ENCODE measurements around the gene AFF3. TPM values are rescaled to one million over a fixed set of nuclear protein-coding genes. Genes with fewer than 3 reads are reported as not detected.
"Not testable (repeated sequence)": the region's sequence is repeated elsewhere in the genome, so short reads cannot be mapped to it uniquely, and the experiment has no call there.

AFF3 gene
- total RNA-seq, 1 donor from 2014 or later: 8.0 TPM

DNA sequence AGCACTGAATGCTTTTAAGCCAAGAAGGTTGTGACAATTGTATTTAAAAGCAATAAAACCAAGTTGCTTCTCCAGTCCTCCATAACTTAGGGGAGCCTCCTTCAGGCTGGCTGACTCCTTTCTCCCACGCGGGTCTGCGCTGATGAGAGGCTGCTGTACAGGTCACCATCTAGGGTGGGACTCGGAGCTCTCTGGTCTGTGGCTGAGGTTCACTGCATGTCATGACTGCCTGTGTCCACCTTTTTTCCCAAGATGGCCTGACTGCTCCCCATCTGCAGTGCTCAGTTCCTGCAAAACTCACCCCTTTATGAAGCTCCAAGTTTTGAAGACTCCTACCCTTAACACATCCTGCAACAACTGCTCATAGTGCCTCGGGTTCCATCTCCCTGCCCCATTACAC is 194.4 kb downstream of the AFF3 start:
- no peak overlapping the region for H3K27ac ChIP-seq (replicated peaks)
- no peak for DNase-seq
- H3K9me3 ChIP-seq (replicated peaks): no peaks in the 10 kb centered on the region
- no peak overlapping the region for H3K4me3 ChIP-seq
- TF ChIP-seq, protein P1, sequence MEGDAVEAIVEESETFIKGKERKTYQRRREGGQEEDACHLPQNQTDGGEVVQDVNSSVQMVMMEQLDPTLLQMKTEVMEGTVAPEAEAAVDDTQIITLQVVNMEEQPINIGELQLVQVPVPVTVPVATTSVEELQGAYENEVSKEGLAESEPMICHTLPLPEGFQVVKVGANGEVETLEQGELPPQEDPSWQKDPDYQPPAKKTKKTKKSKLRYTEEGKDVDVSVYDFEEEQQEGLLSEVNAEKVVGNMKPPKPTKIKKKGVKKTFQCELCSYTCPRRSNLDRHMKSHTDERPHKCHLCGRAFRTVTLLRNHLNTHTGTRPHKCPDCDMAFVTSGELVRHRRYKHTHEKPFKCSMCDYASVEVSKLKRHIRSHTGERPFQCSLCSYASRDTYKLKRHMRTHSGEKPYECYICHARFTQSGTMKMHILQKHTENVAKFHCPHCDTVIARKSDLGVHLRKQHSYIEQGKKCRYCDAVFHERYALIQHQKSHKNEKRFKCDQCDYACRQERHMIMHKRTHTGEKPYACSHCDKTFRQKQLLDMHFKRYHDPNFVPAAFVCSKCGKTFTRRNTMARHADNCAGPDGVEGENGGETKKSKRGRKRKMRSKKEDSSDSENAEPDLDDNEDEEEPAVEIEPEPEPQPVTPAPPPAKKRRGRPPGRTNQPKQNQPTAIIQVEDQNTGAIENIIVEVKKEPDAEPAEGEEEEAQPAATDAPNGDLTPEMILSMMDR (IDR thresholded peaks at IDR 0.05; ENCODE audit: borderline replicate concordance): no peak
- intact Hi-C loops (cut with micrococcal nuclease): no loop called here
- H3K36me3 ChIP-seq: no peaks in the 10 kb centered on the region
- peaks cover 11% of the 10 kb centered on the region for H3K4me1 ChIP-seq
- no peaks in the 10 kb centered on the region for H3K27me3 ChIP-seq (ENCODE audit: low read depth)

DNA sequence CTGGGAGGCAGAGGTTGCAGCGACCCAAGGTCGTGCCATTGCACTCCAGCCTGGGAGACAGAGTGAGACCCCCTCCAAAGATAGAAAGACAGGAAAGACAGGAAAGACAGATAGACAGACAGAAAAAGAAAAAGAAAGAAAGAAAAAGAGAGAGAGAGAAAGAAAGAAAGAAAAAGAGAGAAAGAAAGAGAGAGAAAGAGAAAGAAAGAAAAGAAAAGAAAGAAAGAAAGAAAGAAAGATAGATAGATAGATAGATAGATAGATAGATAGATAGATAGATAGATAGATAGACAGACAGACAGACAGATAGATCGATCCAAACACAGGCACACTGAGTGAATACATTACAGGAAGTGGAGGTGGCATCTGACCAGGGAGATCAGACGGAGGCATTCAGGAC is 195.0 kb downstream of the AFF3 start:
- H3K4me3 ChIP-seq; H3K9me3 ChIP-seq (replicated peaks); DNase-seq; intact Hi-C loops (cut with micrococcal nuclease); H3K36me3 ChIP-seq; H3K27me3 ChIP-seq (ENCODE audit: low read depth); H3K27ac ChIP-seq (replicated peaks): not testable (repeated sequence)
- H3K4me1 ChIP-seq: peaks cover 11% of the 10 kb centered on the region

DNA sequence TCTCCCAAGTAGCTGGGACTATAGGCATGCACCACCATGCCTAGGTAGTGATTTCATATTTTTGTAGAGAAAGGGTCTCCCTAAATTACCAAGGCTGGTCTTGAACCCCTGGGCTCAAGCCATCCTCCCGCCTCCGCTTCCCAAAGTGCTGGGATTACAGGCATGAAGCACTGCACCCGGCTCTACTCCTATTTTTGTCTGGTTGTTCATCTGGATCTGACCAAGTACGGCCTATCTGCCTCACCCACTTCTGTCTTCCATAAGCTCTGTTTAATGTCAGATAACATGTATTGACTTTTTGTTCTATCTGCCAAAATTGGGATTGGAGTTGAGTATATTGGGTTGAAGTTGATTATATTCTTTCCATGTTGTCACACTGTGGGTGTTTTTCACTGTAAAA is 198.4 kb downstream of the AFF3 start:
- H3K36me3 ChIP-seq: no peaks in the 10 kb centered on the region
- H3K27ac ChIP-seq (replicated peaks): no peak overlapping the region
- no peaks in the 10 kb centered on the region for H3K27me3 ChIP-seq (ENCODE audit: low read depth)
- peaks cover 22% of the 10 kb centered on the region for H3K4me1 ChIP-seq
- no peaks in the 10 kb centered on the region for H3K9me3 ChIP-seq (replicated peaks)
- no peak for DNase-seq
- no peak overlapping the region for H3K4me3 ChIP-seq
- TF ChIP-seq, protein P1 (IDR thresholded peaks at IDR 0.05; ENCODE audit: borderline replicate concordance): no peak
- intact Hi-C loops (cut with micrococcal nuclease): no loop called here

DNA sequence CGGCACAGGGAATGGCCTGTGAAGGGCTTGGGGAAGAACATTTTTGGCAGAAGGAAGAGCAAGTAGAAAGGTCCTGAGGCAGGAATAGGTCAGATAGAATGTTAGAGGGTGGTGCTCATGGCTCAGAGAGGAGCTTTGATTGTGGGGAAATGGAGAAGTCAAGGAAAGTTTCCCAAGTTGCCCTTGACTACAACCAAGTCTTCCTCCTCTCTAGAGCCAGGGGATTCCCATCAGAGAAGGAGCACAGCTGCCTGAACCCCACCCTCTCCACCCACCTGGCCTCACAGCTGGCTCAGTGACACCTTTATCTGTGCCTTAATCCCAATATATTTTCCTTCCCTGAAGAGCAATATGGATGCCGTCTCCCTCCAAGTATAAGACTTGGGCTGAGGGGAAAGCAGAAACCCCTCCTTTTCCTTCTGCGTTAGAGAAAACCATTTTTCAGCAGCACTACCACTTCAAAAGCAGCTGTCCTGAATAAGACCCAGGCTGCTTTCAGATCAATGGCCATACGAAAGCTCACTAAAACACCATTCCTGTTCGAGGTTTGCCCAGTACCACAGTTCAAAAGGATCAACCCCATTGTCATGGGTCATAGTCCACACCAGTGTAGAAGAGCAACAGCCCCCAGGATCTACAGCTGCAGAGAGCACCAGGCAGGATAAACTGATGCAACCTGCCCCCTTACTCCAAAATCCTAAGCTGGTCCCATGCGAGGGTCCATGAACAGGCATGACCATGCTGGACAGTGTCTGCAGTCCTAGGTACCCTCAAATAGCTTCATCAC is 199.6 kb downstream of the AFF3 start:
- Histone ChIP-seq H3K9me3 (replicated peaks) (no peaks in the 10 kb centered on the region), H3K4me3 (no peak overlapping the region), H3K4me1 (peaks cover 22% of the 10 kb centered on the region), H3K27me3 (ENCODE audit: low read depth) (no peaks in the 10 kb centered on the region), H3K36me3 (no peaks in the 10 kb centered on the region), H3K27ac (replicated peaks) (no peak overlapping the region)
- no peak for DNase-seq
- intact Hi-C loops (cut with micrococcal nuclease): no loop called here
- TF ChIP-seq, protein P1 (IDR thresholded peaks at IDR 0.05; ENCODE audit: borderline replicate concordance): no peak

DNA sequence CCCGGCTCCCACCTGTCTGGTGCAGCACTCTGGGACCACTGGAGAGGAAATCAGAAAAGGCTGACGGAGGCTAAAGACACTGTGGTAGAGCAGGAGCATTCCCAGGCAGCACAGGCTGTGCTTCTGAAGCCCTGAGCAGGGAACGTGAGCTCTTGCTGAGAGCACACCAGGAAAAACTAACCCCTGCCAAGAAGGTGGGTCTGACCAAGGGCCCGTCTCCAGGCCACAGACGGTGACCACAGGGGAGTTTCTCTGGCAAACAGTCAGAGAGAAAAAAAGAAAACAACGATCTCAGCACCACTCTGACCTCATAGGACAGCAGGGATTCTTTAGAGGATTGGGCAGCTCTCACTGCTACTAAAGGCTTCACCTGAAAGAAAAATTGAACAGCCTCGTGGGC is 201.4 kb downstream of the AFF3 start:
- no peak for DNase-seq
- no peaks in the 10 kb centered on the region for H3K27me3 ChIP-seq (ENCODE audit: low read depth)
- no peak overlapping the region for H3K27ac ChIP-seq (replicated peaks)
- TF ChIP-seq, protein P1 (IDR thresholded peaks at IDR 0.05; ENCODE audit: borderline replicate concordance): no peak
- intact Hi-C loops (cut with micrococcal nuclease): no loop called here
- no peak overlapping the region for H3K4me3 ChIP-seq
- H3K36me3 ChIP-seq: no peaks in the 10 kb centered on the region
- H3K9me3 ChIP-seq (replicated peaks): no peaks in the 10 kb centered on the region
- peaks cover 22% of the 10 kb centered on the region for H3K4me1 ChIP-seq

DNA sequence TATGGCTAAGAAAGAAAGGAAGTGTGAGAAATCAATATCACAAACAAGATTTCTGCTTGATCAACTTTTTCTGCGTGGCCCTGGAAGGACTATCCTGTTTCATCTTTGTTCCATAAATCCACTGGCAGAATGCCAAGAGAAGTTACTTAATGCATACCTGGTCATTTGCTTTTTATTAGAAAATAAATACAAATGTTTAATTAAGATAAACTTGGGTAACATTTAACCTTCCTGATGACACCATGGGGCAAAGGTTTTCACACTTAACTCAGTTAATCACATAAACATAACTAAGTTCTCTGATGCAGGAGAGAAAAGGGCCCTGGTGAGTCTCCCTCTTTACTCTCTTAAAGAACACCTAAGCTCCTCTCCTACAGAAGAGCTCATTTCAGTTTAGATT is 203.3 kb downstream of the AFF3 start:
- peaks cover 18% of the 10 kb centered on the region for H3K4me1 ChIP-seq
- H3K27me3 ChIP-seq (ENCODE audit: low read depth): no peaks in the 10 kb centered on the region
- intact Hi-C loops (cut with micrococcal nuclease): no loop called here
- no peak for DNase-seq
- no peaks in the 10 kb centered on the region for H3K36me3 ChIP-seq
- no peak overlapping the region for H3K4me3 ChIP-seq
- TF ChIP-seq, protein P1 (IDR thresholded peaks at IDR 0.05; ENCODE audit: borderline replicate concordance): no peak
- H3K27ac ChIP-seq (replicated peaks): no peak overlapping the region
- H3K9me3 ChIP-seq (replicated peaks): no peaks in the 10 kb centered on the region

Measured in left ventricle myocardium inferior (tissue), 1 donor.